ENCODE measurements around the gene C2orf92. TPM values are rescaled to one million over a fixed set of nuclear protein-coding genes. Genes with fewer than 3 reads are reported as not detected.
A peak's percentile ranks its signal among the peaks of the same experiment; 100 is the strongest.

The C2orf92 gene
- total RNA-seq, 1 experiment from 2014 or later, result 5.3 TPM

DNA sequence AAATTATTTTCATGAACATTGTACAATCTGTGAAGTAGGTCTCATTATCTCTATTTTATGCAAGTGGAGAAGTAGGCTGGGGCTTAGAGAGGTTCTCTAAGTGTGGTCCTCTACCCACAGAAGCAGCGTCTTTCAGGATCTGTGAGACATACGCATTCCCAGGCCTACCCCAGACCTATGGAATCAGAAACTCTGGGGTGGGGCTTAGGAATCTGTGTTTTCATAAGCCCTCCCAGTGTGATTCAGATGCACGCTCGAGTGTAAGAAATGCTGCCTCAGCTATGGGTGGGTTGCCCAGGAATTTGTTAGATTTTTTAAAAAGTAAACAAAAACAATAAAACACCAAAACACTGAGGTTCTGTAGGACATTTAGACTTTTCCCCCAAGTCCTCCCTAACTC is 29.0 kb downstream of the C2orf92 start:
- intact Hi-C loops (cut with micrococcal nuclease), result no loop called here
- H3K36me3 Mint-ChIP-seq (ENCODE audit: insufficient read depth, unreplicated experiment), result no peaks in the 10 kb centered on the region
- no peaks in the 10 kb centered on the region for H3K27me3 Mint-ChIP-seq (ENCODE audit: insufficient read depth, unreplicated experiment)
- no peak overlapping the region for H3K4me3 Mint-ChIP-seq (ENCODE audit: unreplicated experiment)
- ChIA-PET POLR2A (interaction anchor here (0.8 to 3.6 kb wide), 7 partner anchors 34 to 686 kb away, joined by 3 to 41 read pairs (median 6); partner anchors contain the start of genes ACTR1B, ANKRD36B and COX5B), CTCF (interaction anchor here (0.6 to 6.3 kb wide), 25 partner anchors 10 to 1631 kb away, joined by 3 to 102 read pairs (median 4); partner anchors contain the start of genes ACTR1B and COX5B)
- no peaks in the 10 kb centered on the region for H3K9me3 Mint-ChIP-seq (ENCODE audit: unreplicated experiment)
- TF ChIP-seq, protein P1, sequence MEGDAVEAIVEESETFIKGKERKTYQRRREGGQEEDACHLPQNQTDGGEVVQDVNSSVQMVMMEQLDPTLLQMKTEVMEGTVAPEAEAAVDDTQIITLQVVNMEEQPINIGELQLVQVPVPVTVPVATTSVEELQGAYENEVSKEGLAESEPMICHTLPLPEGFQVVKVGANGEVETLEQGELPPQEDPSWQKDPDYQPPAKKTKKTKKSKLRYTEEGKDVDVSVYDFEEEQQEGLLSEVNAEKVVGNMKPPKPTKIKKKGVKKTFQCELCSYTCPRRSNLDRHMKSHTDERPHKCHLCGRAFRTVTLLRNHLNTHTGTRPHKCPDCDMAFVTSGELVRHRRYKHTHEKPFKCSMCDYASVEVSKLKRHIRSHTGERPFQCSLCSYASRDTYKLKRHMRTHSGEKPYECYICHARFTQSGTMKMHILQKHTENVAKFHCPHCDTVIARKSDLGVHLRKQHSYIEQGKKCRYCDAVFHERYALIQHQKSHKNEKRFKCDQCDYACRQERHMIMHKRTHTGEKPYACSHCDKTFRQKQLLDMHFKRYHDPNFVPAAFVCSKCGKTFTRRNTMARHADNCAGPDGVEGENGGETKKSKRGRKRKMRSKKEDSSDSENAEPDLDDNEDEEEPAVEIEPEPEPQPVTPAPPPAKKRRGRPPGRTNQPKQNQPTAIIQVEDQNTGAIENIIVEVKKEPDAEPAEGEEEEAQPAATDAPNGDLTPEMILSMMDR (IDR thresholded peaks at IDR 0.05; ENCODE audit: unreplicated experiment), result no peak
- DNase-seq (ENCODE audit: unreplicated experiment), result no peak
- no TSS peak for BruUV-seq (replicated peaks)
- H3K4me1 Mint-ChIP-seq (ENCODE audit: insufficient read depth, unreplicated experiment), result peaks cover 14% of the 10 kb centered on the region
- no peak overlapping the region for H3K27ac Mint-ChIP-seq (ENCODE audit: low read depth, unreplicated experiment)

- Mint-ChIP-seq H3K9me3 (ENCODE audit: unreplicated experiment) (no peaks in the 10 kb centered on the region), H3K4me1 (ENCODE audit: insufficient read depth, unreplicated experiment) (peaks cover 14% of the 10 kb centered on the region), H3K4me3 (ENCODE audit: unreplicated experiment) (no peak overlapping the region), H3K36me3 (ENCODE audit: insufficient read depth, unreplicated experiment) (no peaks in the 10 kb centered on the region), H3K27ac (ENCODE audit: low read depth, unreplicated experiment) (no peak overlapping the region), H3K27me3 (ENCODE audit: insufficient read depth, unreplicated experiment) (no peaks in the 10 kb centered on the region)
- no TSS peak for BruUV-seq (replicated peaks)
- intact Hi-C loops (cut with micrococcal nuclease), result loop anchor here (1.0 to 2.0 kb wide), 3 partner anchors 48 to 685 kb away; no protein-coding TSS in a partner anchor
- TF ChIP-seq, protein P1 (IDR thresholded peaks at IDR 0.05; ENCODE audit: unreplicated experiment), result peak; percentile 68
- CTCF ChIA-PET, result interaction anchor here (0.5 to 6.3 kb wide), 64 partner anchors 8 to 1633 kb away, joined by 3 to 102 read pairs (median 4); partner anchors contain the start of genes ACTR1B, COX5B and ZAP70
- peak; percentile 75 for DNase-seq (ENCODE audit: unreplicated experiment)
- POLR2A ChIA-PET, result interaction anchor here (0.8 to 2.9 kb wide), 3 partner anchors 36 to 109 kb away, joined by 6 to 10 read pairs (median 8); partner anchors contain the start of genes ACTR1B and COX5B
Measured at GRCh38 chr2:97699765-97700444, 30.4 kb downstream of the C2orf92 start.

DNA sequence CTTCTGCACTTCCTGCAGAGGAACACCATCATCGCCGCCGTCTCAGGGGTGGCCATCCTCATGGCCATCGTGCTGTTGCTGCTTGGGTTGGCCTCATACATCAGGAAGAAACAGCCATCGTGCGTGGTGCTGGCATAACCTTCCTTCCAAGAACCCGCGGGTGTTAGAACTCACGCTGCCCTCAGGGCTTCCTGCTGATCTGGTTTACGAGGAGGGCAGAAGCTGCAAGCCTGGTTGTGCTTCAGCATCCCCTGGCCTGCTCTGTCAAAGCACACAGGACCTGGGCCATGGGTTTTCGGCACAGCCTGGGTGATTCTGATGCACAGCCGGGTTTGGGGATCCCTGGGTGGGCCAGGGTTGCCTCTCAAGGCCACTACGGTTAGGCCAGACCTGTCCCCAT is 31.7 kb downstream of the C2orf92 start:
- Mint-ChIP-seq H3K9me3 (ENCODE audit: unreplicated experiment) (no peaks in the 10 kb centered on the region), H3K4me3 (ENCODE audit: unreplicated experiment) (no peak overlapping the region), H3K36me3 (ENCODE audit: insufficient read depth, unreplicated experiment) (no peaks in the 10 kb centered on the region), H3K27ac (ENCODE audit: low read depth, unreplicated experiment) (no peak overlapping the region), H3K4me1 (ENCODE audit: insufficient read depth, unreplicated experiment) (peaks cover 14% of the 10 kb centered on the region), H3K27me3 (ENCODE audit: insufficient read depth, unreplicated experiment) (no peaks in the 10 kb centered on the region)
- POLR2A ChIA-PET, result no interaction called here
- no peak for DNase-seq (ENCODE audit: unreplicated experiment)
- intact Hi-C loops (cut with micrococcal nuclease), result loop anchor here (2.0 kb wide), 1 partner anchor 568 kb away; no protein-coding TSS in a partner anchor
- CTCF ChIA-PET, result interaction anchor here (0.7 to 6.3 kb wide), 14 partner anchors 7 to 684 kb away, joined by 3 to 102 read pairs (median 4); partner anchors contain the start of gene ZAP70
- TF ChIP-seq, protein P1 (IDR thresholded peaks at IDR 0.05; ENCODE audit: unreplicated experiment), result no peak
- BruUV-seq (replicated peaks), result no TSS peak

DNA sequence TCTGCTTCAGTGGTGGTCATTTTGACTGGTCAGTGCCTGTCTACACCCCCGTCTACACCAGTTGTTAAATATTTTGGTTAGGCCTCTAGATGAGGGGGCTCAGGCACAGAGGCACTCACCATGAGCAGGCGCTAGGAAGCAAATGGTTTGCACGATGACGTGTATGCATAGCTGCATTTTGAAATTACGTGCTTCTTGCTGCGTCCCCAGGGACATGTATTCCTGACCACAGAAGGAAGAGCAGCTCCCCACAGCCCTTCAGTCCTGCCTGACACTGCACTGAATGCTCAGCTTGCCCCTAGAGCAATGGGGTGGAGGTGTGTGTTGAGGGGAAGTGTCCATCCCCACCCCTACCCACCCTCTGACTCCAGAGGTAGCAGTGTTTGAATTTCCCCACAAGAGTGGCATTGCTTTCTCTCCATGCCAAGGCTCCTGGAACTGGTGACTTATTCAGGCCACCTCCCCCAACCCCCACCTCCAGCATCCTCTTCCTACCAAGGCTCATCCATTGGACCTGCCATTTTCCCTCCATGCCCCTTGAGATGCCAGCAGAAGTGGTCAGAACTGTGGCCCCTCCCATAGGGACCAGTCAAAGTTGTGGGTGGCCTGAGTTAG is 32.4 kb downstream of the C2orf92 start:
- ChIA-PET CTCF (interaction anchor here (0.6 to 6.3 kb wide), 10 partner anchors 15 to 683 kb away, joined by 3 to 97 read pairs (median 3); partner anchors contain the start of gene ACTR1B), POLR2A (no interaction called here)
- intact Hi-C loops (cut with micrococcal nuclease), result loop anchor here (2.0 kb wide), 1 partner anchor 567 kb away; no protein-coding TSS in a partner anchor
- TF ChIP-seq, protein P1 (IDR thresholded peaks at IDR 0.05; ENCODE audit: unreplicated experiment), result no peak
- Mint-ChIP-seq H3K27ac (ENCODE audit: low read depth, unreplicated experiment) (no peak overlapping the region), H3K4me1 (ENCODE audit: insufficient read depth, unreplicated experiment) (peaks cover 11% of the 10 kb centered on the region), H3K36me3 (ENCODE audit: insufficient read depth, unreplicated experiment) (no peaks in the 10 kb centered on the region), H3K4me3 (ENCODE audit: unreplicated experiment) (no peak overlapping the region), H3K27me3 (ENCODE audit: insufficient read depth, unreplicated experiment) (no peaks in the 10 kb centered on the region), H3K9me3 (ENCODE audit: unreplicated experiment) (no peaks in the 10 kb centered on the region)
- no peak for DNase-seq (ENCODE audit: unreplicated experiment)
- no TSS peak for BruUV-seq (replicated peaks)

Data from MCF 10A (cell line).